NCI-H2227 (cell line): ENCODE results near the gene CASKIN2.

Experiments
- DNase-seq: peaks from one replicate; lab custom pipeline; 2025; ENCODE audit not compliant: unreplicated experiment; lab: John Stamatoyannopoulos, UW

The CASKIN2 gene, protein sequence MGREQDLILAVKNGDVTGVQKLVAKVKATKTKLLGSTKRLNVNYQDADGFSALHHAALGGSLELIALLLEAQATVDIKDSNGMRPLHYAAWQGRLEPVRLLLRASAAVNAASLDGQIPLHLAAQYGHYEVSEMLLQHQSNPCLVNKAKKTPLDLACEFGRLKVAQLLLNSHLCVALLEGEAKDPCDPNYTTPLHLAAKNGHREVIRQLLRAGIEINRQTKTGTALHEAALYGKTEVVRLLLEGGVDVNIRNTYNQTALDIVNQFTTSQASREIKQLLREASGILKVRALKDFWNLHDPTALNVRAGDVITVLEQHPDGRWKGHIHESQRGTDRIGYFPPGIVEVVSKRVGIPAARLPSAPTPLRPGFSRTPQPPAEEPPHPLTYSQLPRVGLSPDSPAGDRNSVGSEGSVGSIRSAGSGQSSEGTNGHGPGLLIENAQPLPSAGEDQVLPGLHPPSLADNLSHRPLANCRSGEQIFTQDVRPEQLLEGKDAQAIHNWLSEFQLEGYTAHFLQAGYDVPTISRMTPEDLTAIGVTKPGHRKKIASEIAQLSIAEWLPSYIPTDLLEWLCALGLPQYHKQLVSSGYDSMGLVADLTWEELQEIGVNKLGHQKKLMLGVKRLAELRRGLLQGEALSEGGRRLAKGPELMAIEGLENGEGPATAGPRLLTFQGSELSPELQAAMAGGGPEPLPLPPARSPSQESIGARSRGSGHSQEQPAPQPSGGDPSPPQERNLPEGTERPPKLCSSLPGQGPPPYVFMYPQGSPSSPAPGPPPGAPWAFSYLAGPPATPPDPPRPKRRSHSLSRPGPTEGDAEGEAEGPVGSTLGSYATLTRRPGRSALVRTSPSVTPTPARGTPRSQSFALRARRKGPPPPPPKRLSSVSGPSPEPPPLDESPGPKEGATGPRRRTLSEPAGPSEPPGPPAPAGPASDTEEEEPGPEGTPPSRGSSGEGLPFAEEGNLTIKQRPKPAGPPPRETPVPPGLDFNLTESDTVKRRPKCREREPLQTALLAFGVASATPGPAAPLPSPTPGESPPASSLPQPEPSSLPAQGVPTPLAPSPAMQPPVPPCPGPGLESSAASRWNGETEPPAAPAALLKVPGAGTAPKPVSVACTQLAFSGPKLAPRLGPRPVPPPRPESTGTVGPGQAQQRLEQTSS (N-terminal part only)

GRCh38 chr17:75515496-75516254, at the start of gene CASKIN2:
Gene CASKIN2, minus strand, starts transcription at chr17:75515537. Its CDS starts 1,733 bp downstream, at chr17:75513804.
- DNase-seq: peak; percentile 95

DNA sequence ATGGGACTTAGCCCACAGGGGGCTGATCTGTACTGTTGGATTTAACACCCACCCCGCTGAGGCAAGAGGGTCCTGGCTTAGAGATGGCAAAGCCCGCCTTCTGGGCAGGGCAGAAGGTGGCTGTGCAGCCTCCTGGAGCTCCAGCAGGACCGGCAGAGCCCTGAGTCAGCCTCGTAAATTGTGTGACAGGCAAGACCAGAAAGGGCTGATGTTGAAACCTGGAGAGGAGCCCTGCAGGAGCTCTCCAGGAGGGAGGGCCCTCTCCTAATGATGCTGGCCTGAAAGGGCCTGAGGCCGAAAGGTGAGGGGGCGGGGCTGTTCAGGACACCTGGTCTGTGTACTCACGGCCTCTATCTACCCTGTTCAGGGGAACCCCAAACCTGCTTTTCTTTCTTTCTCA, 49.7 kb upstream of the CASKIN2 start:
- no peak for DNase-seq

- DNase-seq: no peak
Observed at GRCh38 chr17:75564195-75564594, 48.9 kb upstream of the CASKIN2 start.

- DNase-seq: no peak
Observed at GRCh38 chr17:75563063-75563758, 47.9 kb upstream of the CASKIN2 start.

DNA sequence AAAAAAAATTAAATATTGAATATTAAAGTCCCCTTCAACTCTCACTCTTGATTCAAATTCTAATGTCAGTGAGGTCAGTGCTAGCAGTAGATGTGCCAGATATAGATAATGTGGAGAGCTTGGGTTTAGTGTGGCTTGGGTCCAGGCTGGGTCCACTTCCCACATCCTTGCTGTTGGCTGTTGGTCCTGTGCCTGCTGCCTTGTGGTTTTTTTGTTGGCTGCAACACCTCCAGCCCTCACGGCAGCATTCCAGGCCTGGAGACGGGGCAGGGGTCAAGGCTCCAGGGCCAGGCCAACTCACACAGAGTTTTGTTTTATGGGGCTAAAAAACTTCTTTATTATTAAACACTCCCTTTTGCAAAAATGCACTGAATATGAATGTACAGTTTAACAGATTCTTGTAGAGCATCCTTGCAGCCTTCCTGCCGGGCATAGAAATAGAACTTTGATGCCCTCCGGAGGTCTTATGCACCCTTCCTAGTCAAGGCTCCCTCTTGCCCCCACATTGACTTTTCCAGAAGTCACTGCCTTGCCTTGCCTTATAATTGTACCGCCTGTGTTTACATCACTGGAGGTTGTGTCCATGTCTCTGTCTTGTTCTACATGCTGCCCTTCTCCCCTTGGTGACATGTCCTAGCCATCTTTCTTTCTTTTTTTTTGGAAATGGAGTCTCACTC, 46.7 kb upstream of the CASKIN2 start:
- DNase-seq: no peak

DNA sequence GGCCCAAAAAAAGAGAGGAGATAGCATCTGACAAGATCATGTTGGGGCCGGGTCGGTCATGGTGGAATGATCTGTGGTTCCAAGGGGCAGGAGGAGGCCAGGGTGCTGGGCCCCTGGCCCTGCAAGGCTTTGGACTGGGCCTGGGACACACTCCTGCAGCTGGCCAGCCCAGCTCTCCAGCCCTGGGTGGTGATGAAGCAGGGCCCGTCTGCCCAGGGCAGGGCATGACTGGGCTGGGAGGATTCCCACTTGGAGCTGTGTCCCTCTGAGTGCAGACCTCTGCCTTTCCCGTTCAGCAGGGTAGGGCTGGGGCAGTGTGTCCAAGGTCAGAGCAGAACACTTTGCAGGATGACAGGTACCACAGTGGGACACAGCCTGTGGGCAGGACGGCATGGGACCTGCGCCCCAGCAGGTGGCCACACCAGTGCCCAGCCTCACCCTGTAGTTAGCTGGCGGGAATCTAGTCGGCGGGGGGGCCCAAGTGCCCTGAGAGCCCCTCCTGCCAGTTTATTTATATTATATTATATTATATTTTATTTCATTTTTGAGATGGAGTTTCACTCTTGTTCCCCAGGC, 44.7 kb upstream of the CASKIN2 start:
- no peak for DNase-seq

DNA sequence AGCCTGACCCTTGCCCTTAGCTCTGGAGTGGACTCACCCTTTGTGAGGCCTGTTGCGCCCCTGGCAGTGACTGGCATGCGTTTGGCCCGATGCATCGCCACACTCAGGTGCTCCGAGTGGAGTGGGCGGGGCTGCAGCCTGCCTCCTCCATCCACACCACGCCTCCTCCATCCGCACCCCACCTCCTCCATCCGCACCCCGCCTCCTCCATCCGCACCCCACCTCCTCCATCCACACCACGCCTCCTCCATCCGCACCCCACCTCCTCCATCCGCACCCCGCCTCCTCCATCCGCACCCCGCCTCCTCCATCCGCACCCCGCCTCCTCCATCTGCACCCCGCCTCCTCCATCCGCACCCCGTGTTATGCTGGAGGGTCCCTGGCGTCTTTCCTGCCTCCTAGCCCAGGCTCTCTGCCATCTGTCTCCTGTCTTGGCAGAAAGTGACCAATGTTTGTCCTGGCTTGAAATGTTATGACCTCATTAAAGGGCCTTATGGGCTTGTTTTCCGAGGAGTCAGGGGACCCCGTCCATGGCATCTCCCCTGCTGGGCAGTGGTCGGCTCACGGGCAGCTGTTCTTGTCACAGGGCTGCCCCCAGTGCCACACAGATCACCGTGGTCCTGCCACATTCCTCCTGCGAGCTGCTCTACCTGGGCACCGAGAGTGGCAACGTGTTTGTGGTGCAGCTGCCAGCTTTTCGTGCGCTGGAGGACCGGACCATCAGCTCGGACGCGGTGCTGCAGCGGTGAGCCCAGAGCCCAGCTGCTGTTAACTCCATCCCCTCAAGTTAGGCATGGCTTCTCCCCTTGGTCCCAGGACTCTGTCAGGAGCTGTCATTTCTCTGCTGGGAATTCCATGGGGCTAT, 43.6 kb upstream of the CASKIN2 start:
- DNase-seq: no peak

DNA sequence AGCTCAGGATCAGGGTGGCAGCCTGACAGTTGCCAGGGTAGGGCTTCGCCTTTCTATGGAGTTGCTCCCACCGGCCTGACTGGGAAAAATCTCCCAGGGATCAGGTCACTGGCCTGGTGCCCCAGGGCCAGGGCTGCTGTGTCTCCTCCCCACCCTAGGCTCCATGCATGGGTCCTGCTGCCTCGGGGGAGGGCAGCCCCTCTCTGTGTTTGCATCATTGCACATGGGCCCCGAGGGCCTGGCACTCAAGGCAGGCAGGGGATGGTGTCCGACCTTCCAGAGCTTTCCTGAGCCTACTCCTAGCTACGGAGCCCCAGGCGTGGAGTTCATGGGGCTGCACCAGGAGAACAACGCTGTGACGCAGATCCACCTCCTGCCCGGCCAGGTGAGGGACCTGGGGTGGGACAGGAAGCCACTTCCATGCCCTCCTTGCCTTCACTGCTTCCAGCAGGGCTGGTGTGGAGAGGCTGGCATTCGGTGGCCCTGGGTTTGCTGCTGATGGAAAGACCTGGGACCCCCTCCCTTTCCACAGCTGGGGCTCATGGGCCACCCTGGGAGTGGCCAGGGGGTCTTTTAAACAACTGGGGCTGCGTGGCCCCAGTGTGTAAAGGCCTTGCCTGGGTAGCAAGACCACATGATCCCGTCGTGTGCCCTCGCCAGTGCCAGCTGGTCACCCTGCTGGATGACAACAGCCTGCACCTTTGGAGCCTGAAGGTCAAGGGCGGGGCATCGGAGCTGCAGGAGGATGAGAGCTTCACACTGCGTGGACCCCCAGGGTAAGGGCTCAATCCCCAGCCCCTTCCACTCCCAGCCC, 42.7 kb upstream of the CASKIN2 start:
- no peak for DNase-seq

DNA sequence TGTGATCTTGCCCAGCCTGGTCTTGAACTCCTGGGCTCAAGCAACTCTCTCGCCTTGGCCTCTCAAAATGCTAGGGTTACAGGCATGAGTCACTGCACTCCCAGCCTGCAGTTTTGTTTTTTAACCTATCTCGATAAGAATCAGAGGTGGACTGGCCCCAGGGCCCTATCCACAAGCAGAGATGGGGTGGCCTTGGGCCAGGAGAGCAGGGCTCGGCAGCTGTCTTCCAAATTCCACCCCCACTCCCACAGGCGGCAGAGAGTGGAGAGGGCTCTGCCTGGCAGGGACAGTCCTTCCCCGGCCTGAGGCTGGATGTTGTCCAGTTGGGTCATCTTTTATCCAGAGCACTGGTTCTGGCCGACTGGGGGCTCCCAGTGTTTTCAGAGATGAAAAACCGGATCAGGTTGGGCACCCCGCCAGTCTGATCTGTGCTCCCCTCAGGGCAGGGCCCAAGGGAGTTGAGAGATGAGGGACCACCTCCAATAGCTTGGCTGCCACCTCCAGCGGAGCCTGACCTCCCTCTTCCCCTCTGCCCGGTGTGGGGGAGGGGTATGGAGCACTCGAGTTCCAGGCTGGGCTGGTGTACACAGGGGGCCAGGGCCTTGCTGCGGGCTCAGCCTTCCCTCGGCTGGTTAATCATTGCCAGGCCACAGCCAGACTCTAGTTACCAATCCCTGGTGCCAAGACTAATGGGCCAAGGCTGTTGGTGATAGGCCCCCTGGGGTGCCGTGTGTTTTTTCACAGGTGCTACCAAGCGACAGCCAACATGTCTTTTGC, 41.9 kb upstream of the CASKIN2 start:
- no peak for DNase-seq

DNA sequence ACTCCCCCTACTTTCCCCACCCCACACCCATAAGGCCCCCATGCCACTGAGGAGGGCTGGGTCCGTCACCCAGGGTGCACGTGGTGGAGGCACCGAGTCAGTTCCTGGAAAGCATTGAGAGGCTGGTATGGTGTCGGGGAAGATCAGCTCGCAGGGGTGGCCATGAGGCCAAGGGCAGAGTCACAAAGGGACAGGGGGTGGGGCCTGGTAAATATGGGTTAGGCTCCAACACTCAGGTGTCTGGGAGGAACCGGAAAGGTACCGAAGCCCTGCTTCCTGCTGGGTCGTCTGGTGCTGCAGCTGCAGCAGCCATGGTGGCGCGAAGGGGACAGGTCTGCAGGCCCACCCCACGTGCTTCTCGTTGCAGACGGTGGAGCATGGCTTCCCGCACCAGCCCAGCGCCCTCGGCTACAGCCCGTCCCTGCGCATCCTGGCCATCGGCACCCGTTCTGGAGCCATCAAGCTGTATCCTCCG, 40.4 kb upstream of the CASKIN2 start:
- no peak for DNase-seq

GRCh38 chr17:75553295-75554110, 38.2 kb upstream of the CASKIN2 start:
- no peak for DNase-seq

DNA sequence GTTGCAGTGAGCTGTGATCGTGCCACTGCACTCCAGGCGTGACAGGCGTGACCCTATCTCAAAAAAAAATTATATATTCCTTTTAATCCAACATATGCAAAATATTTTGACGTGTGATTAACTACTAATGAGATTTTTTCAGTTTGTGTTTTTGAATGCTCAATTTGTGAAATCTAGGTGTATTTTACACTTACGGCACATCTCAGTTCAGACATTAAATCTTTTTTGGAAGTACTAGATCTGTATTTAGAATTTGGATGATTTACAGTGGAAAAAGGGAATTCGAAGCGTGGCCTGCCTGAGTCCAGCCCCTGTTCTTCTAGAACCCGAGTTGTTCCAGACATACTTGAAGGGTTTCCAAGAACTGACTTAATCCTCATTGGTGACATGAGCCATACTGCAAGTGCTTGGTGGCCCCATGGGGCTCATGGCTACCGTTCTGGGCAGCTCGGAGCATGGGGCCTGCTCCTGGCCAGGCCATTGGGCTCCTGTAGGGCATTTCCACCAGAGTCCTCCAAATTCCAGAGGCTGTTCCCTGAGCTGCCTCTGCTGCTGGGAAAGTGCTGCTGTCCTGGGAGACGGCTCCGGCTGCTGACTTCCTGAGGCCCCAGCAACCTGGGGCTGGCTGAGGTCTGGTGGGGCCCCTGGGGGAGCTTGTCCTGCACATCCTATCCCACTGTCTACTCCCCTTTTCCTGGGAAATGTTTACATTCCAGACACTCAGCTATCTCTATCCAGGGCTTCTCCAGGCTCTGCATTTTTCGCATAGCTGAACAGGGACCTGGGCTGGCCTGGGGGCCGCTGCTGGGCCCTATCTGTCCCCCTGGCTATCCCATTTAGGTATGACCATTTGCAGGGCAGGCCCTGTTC, 37.3 kb upstream of the CASKIN2 start:
- no peak for DNase-seq

GRCh38 chr17:75551266-75551665, 35.9 kb upstream of the CASKIN2 start:
- DNase-seq: no peak

DNA sequence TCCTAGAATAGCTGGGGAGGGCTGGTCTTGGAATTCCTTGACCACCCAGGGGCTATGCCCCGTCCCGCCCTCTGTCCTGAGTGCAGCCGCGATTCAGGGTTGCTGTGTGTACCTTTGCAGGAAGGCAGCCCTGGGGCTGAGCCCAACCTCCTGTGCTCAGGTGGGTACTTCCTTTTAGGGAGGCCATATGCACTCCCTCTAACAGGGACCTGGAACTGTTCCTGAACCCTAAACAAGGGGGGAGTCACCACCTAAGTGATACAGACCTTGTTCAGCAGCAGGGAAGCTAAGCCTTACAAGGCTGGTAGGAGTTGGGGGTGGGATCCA, 34.8 kb upstream of the CASKIN2 start:
- no peak for DNase-seq
